HEK293T (cell line): ENCODE data around the gene SLAIN1.

Experiments
- ARNT ChIP-seq: fragments of 450-650 bp; IDR thresholded peaks from 2 replicates; pipeline ENCODE4 v1.6.1; 2017; ENCODE audit warnings: mild to moderate bottlenecking
- BHLHE40 ChIP-seq: fragments of 450-650 bp; IDR thresholded peaks from 2 replicates; pipeline ENCODE4 v1.6.1; 2016; ENCODE audit warnings: mild to moderate bottlenecking, moderate library complexity, borderline replicate concordance
- CTBP1 ChIP-seq: fragments of 450-650 bp; IDR thresholded peaks from 2 replicates; pipeline ENCODE4 v1.6.1; 2016; ENCODE audit warnings: borderline replicate concordance
- ELF4 ChIP-seq: fragments of 450-650 bp; IDR thresholded peaks from 2 replicates; pipeline ENCODE4 v1.6.1; 2017; ENCODE audit warnings: antibody characterized with exemption
- FOXA1 ChIP-seq: fragments of 450-650 bp; IDR thresholded peaks from 2 replicates; pipeline ENCODE4 v1.6.1; 2016; ENCODE audit warnings: mild to moderate bottlenecking
- FOXM1 ChIP-seq: fragments of 450-650 bp; IDR thresholded peaks from 2 replicates; pipeline ENCODE4 v1.6.1; 2017; ENCODE audit warnings: mild to moderate bottlenecking, borderline replicate concordance
- L3MBTL2 ChIP-seq: fragments of 450-650 bp; conservative IDR thresholded peaks from 2 replicates; pipeline ENCODE4 v1.6.1; 2016; ENCODE audit warnings: mild to moderate bottlenecking
- NFRKB ChIP-seq: fragments of 450-650 bp; IDR thresholded peaks from 2 replicates; pipeline ENCODE4 v1.6.1; 2016; ENCODE audit warnings: mild to moderate bottlenecking, moderate library complexity
- SP1 ChIP-seq: fragments of 450-650 bp; IDR thresholded peaks from 2 replicates; pipeline ENCODE4 v1.6.1; 2017
- SUZ12 ChIP-seq: fragments of 450-650 bp; IDR thresholded peaks from 2 replicates; pipeline ENCODE4 v1.6.1; 2016; ENCODE audit warnings: mild to moderate bottlenecking
- TARDBP ChIP-seq: fragments of 450-650 bp; IDR thresholded peaks from 2 replicates; pipeline ENCODE4 v1.6.1; 2016
- ZNF384 ChIP-seq: fragments of 450-650 bp; IDR thresholded peaks from 2 replicates; pipeline ENCODE4 v1.6.1; 2016
- TF ChIP-seq, protein P1 (sequence below): fragments of 450-650 bp; IDR thresholded peaks from 2 replicates; pipeline ENCODE4 v1.6.1; 2016

DNA sequence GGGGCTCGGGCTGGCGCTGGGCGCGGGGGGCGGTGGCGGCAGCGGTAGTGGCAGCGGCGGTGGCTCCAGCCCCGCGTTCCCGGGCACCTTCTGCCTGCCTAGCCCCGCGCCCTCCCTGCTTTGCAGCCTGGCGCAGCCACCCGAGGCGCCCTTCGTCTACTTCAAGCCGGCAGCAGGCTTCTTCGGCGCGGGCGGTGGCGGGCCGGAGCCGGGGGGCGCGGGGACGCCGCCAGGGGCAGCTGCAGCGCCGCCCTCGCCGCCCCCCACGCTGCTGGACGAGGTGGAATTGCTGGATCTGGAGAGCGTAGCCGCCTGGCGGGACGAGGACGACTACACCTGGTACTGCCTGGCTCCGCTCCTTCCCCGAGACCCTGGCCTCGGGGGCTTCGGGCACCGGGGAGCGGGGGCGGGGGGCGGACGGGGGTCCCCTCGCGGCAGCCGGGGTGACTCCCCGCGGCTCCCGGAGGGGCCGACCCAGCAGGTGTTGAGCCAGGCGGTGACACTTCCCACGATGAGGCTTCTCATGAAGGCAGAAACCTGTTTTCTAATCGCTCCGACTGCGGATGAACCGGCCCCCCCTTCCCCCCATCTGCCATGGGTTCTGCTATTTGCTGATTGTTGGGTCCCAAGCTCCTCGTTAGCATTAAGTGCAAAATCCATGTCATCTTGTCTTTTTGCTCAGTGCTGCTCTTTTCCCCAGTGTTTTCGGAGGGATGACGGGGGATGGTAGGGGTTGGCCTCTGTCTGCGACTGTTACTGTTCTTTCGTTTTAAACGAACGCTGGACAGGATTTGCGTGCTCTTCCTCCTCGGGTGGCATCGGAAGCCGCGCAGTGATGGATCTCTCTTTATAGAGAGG lies 943 bp downstream of the SLAIN1 start:
- TF ChIP-seq CTBP1 (no peak), ELF4 (no peak), ARNT (0 out of 2 replicates have a peak, but pooled peaks have one; percentile 16), ZNF384 (no peak), TARDBP (no peak), FOXM1 (peak; percentile 49; the same call in 1 of the 2 replicates), SP1 (no peak), BHLHE40 (no peak), SUZ12 (no peak), FOXA1 (no peak), NFRKB (no peak), L3MBTL2 (peak; percentile 66)
- TF ChIP-seq, protein P1, sequence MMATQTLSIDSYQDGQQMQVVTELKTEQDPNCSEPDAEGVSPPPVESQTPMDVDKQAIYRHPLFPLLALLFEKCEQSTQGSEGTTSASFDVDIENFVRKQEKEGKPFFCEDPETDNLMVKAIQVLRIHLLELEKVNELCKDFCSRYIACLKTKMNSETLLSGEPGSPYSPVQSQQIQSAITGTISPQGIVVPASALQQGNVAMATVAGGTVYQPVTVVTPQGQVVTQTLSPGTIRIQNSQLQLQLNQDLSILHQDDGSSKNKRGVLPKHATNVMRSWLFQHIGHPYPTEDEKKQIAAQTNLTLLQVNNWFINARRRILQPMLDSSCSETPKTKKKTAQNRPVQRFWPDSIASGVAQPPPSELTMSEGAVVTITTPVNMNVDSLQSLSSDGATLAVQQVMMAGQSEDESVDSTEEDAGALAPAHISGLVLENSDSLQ: no peak
